HepG2 (cell line): ENCODE measurements around the gene SP9. TPM values are rescaled to one million over a fixed set of nuclear protein-coding genes. Genes with fewer than 3 reads are reported as not detected.

Experiments used
- ATAC-seq: fragments of 200-7000 bp; cut with Tn5 transposase; 3 replicates; pipeline ENCODE4 v1.9.1; 2020; ENCODE audit warnings: mild to moderate bottlenecking, moderate library complexity
- BruUV-seq: library from RNA; stranded (reverse); fragments of 400-500 nt; replicated peaks from 2 replicates; lab custom pipeline; 2021; lab: Mats Ljungman, UMichigan
- CTCF ChIA-PET: fragments of 300-600 bp; formaldehyde crosslinking; extraction: SDS; loops from one replicate; lab custom pipeline; 2021; ENCODE audit warnings: low total read pairs, inconsistent platforms, low intra/inter-chr PET ratio; lab: Yijun Ruan, JAX
- POLR2A ChIA-PET: fragments of 350-600 bp; sonication (Branson Sonifier 250); formaldehyde crosslinking; loops from one replicate; lab custom pipeline; 2020; ENCODE audit warnings: antibody characterized with exemption, inconsistent platforms; lab: Yijun Ruan, JAX
- DNase-seq: peaks from one replicate; pipeline ENCODE4 v3.0.0-alpha.2; 2015; ENCODE audit warnings: low spot score
- FAIRE-seq: peaks from 3 replicates; lab custom pipeline; 2011; peaks lifted over from hg19 to GRCh38; lab: Jason Lieb, UNC
- H2AFZ ChIP-seq: one replicate; pipeline ENCODE4 v1.6.1; 2011; ENCODE audit warnings: low read length, inconsistent platforms
- H3K27ac ChIP-seq: fragments of 300-600 bp; 3 replicates; pipeline ENCODE4 v1.8.0; 2011; ENCODE audit warnings: mixed run types, mild to moderate bottlenecking, mixed read lengths, low read length, inconsistent platforms; ENCODE audit not compliant: insufficient read depth; ENCODE audit errors: extremely low read length
- H3K27me3 ChIP-seq, 2 experiments: fragments of 200-600 bp in 1 of 2; 2 replicates in 1 of 2; 3 replicates in 1 of 2; pipeline versions ENCODE4 v1.6.0 to v1.8.0; 2011; ENCODE audit warnings: low read length in 2 of 2, mild to moderate bottlenecking in 2 of 2, moderate library complexity in 2 of 2, inconsistent platforms in 1 of 2; ENCODE audit not compliant: insufficient read depth in 2 of 2, control insufficient read depth in 1 of 2
- H3K36me3 ChIP-seq, 2 experiments: fragments of 200-600 bp in 1 of 2; replicated peaks in 1 of 2; 2 replicates in 1 of 2; 3 replicates in 1 of 2; pipeline versions ENCODE4 v1.5.1 to v1.8.0; 2011; ENCODE audit warnings: low read length in 2 of 2, inconsistent platforms in 1 of 2; ENCODE audit not compliant: insufficient read depth in 2 of 2, control insufficient read depth in 1 of 2
- H3K4me1 ChIP-seq: 2 replicates; pipeline ENCODE4 v1.5.1; 2012; ENCODE audit warnings: low read length, inconsistent platforms; ENCODE audit not compliant: insufficient read depth
- H3K4me2 ChIP-seq: 2 replicates; pipeline ENCODE4 v1.6.0; 2011; ENCODE audit warnings: low read depth, low read length, inconsistent platforms
- H3K4me3 ChIP-seq, 3 experiments: fragments of 200-600 bp in 1 of 3; sonication (generic), shearing (Covaris generic) in 1 of 3; replicated peaks in 1 of 3; 2 replicates each; pipeline ENCODE4 v1.5.1; 2011 to 2016; ENCODE audit warnings: low read length in 3 of 3, inconsistent platforms in 2 of 3, low read depth in 2 of 3, mild to moderate bottlenecking in 2 of 3, control low read depth in 1 of 3, mixed read lengths in 1 of 3; ENCODE audit not compliant: insufficient read depth in 1 of 3
- H3K79me2 ChIP-seq: one replicate; pipeline ENCODE4 v1.6.1; 2011; ENCODE audit warnings: low read length, inconsistent platforms; ENCODE audit not compliant: insufficient read depth
- H3K9ac ChIP-seq: 2 replicates; pipeline ENCODE4 v1.6.0; 2011; ENCODE audit warnings: mild to moderate bottlenecking, low read depth, low read length, inconsistent platforms; ENCODE audit not compliant: insufficient read depth
- H3K9me3 ChIP-seq: 2 replicates; pipeline ENCODE4 v1.5.1; 2012; ENCODE audit warnings: mild to moderate bottlenecking, low read length
- H4K20me1 ChIP-seq: 2 replicates; pipeline ENCODE4 v1.6.0; 2011; ENCODE audit warnings: inconsistent platforms, mild to moderate bottlenecking, low read length, moderate library complexity; ENCODE audit not compliant: insufficient read depth
- ARHGAP35 ChIP-seq: sonication (generic); formaldehyde crosslinking; IDR thresholded peaks from 2 replicates; pipeline ENCODE4 v1.9.0; 2022; ENCODE audit warnings: mild to moderate bottlenecking, inconsistent platforms, moderate library complexity, missing genetic modification reagents, borderline replicate concordance
- CTCF ChIP-seq: sonication (generic); formaldehyde crosslinking; IDR thresholded peaks from 2 replicates; pipeline ENCODE4 v1.5.0; 2020; ENCODE audit warnings: mild to moderate bottlenecking, missing genetic modification reagents, moderate library complexity
- FOXO1 ChIP-seq: sonication (generic); formaldehyde crosslinking; IDR thresholded peaks from 2 replicates; pipeline ENCODE4 v1.4.0; 2020; ENCODE audit warnings: missing genetic modification reagents
- GPBP1L1 ChIP-seq: sonication (generic); formaldehyde crosslinking; IDR thresholded peaks from 2 replicates; pipeline ENCODE4 v1.5.0; 2020; ENCODE audit warnings: mild to moderate bottlenecking, missing genetic modification reagents
- HNRNPK ChIP-seq: fragments of 200-400 bp; formaldehyde crosslinking; IDR thresholded peaks from 2 replicates; pipeline ENCODE4 v1.6.1; 2018; ENCODE audit warnings: low read length, low read depth, moderate library complexity, mild to moderate bottlenecking; ENCODE audit not compliant: poor library complexity, severe bottlenecking
- NFE2 ChIP-seq: sonication (generic); formaldehyde crosslinking; IDR thresholded peaks from 2 replicates; pipeline ENCODE4 v1.4.0; 2020; ENCODE audit warnings: missing genetic modification reagents
- RBM39 ChIP-seq: fragments of 200-400 bp; formaldehyde crosslinking; IDR thresholded peaks from one replicate; pipeline ENCODE4 v1.6.1; 2018; ENCODE audit warnings: antibody characterized with exemption, mild to moderate bottlenecking, low read depth, low read length; ENCODE audit not compliant: poor library complexity, severe bottlenecking
- SMYD3 ChIP-seq: sonication (generic); formaldehyde crosslinking; IDR thresholded peaks from 2 replicates; pipeline ENCODE4 v1.8.1; 2023; ENCODE audit warnings: mild to moderate bottlenecking, missing genetic modification reagents
- YEATS2 ChIP-seq: sonication (generic); formaldehyde crosslinking; IDR thresholded peaks from 2 replicates; pipeline ENCODE4 v1.4.0; 2020; ENCODE audit warnings: missing genetic modification reagents, borderline replicate concordance
- ZMYM3 ChIP-seq: sonication (generic); formaldehyde crosslinking; IDR thresholded peaks from 2 replicates; pipeline ENCODE4 v1.5.1; 2020; ENCODE audit warnings: mild to moderate bottlenecking, missing genetic modification reagents
- ZNF674 ChIP-seq: sonication (generic); formaldehyde crosslinking; IDR thresholded peaks from 2 replicates; pipeline ENCODE4 v1.5.0; 2020; ENCODE audit warnings: low read depth, mild to moderate bottlenecking, missing genetic modification reagents
- WGBS: methylation state at CpG from one replicate; pipeline ENCODE4 v1.1.6; 2017; ENCODE audit warnings: low lambda C conversion rate; 5-methylcytosine and 5-hydroxymethylcytosine counted together
- in situ Hi-C: cut with HindIII; loops from 2 replicates; pipeline ENCODE4 v1.10.0; 2017; ENCODE audit warnings: low pct_unique_long_range_greater_than_20kb; ENCODE audit not compliant: extremely low pct_ligation_motif_present
- intact Hi-C: fragments of 100-400 bp; cut with micrococcal nuclease; formaldehyde crosslinking; loops from one replicate; pipeline ENCODE4 v1.10.0; 2022; ENCODE audit not compliant: unreplicated experiment
- polyA plus RNA-seq, 8 experiments: library from polyadenylated mRNA; depleted of rRNA in 3 of 8; stranded (reverse) in 7 of 8; unstranded in 1 of 8; fragments of >200 nt; fragmentation: Illumina TruSeq in 4 of 8; extraction: Trizol in 4 of 8; gene quantifications; 2 replicates each; pipeline versions ENCODE4 v1.2.1 to v1.2.3, GENCODE V29; 2011 to 2016; ENCODE audit warnings: low read depth in 4 of 8, missing spikeins in 1 of 8, mixed read lengths in 1 of 8; ENCODE audit not compliant: insufficient read depth in 1 of 8
- total RNA-seq, 5 experiments: library from RNA; depleted of rRNA; stranded (reverse); fragments of >200 nt; fragmentation: Illumina TruSeq; extraction: Trizol; gene quantifications; 2 replicates each; pipeline ENCODE4 v1.2.3, GENCODE V29; 2016; ENCODE audit warnings: low read depth in 1 of 5

Gene SP9
- total and polyA plus RNA-seq, 2 of the 13 experiments (the other 11 are each of a cell fraction or from before 2014, with no cell fraction given) = not detected

DNA sequence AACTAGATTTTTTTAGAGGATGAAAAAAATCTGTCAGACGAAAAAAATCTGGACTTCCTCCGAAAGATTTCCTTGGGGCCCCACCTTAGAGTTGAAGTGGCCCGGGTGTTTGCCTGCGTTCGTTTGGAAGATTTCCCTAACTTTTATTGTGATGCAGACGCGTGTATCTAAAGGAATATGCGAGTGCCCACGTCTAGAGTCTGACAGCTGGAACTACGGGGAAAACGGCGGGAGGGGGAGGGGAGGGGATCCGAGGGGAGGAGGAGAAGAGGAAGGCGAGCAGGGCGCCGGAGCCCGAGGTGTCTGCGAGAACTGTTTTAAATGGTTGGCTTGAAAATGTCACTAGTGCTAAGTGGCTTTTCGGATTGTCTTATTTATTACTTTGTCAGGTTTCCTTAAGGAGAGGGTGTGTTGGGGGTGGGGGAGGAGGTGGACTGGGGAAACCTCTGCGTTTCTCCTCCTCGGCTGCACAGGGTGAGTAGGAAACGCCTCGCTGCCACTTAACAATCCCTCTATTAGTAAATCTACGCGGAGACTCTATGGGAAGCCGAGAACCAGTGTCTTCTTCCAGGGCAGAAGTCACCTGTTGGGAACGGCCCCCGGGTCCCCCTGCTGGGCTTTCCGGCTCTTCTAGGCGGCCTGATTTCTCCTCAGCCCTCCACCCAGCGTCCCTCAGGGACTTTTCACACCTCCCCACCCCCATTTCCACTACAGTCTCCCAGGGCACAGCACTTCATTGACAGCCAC, 2.4 kb upstream of the SP9 start:
- Histone ChIP-seq H2AFZ (no peak overlapping the region), H3K4me2 (peak overlapping the region; percentile 41), H3K9ac (no peak overlapping the region), H3K4me3 (peak overlapping the region in 1 of 3 experiments; percentile 15; a peak in 1 of 6 replicates)
- 33% methylated on average over 31 of the region's 31 CpGs for WGBS
- in situ Hi-C loops = loop anchor here (5.0 kb wide), 1 partner anchor 85 kb away; the partner anchor contains the start of gene OLA1
- no peak for DNase-seq
- POLR2A ChIA-PET = interaction anchor here (1.5 kb wide), 1 partner anchor 84 kb away, joined by 4 read pairs; the partner anchor contains the start of gene OLA1
- TF ChIP-seq HNRNPK (no peak), YEATS2 (CRISPR knock-in tag) (no peak), CTCF (peak; percentile 25; the same call in 1 of the 2 replicates), RBM39 (peak; percentile 47), NFE2 (CRISPR knock-in tag) (no peak), SMYD3 (CRISPR knock-in tag) (no peak), ARHGAP35 (CRISPR knock-in tag) (no peak), GPBP1L1 (CRISPR knock-in tag) (no peak), ZNF674 (CRISPR knock-in tag) (no peak), ZMYM3 (CRISPR knock-in tag) (no peak), FOXO1 (CRISPR knock-in tag) (no peak)
- TF ChIP-seq, all 625 proteins: peak for 2
- intact Hi-C loops = loop anchor here (5.0 kb wide), 1 partner anchor 85 kb away; the partner anchor contains the start of gene OLA1
- no peaks in the 10 kb centered on the region for H3K9me3 ChIP-seq
- no peak for FAIRE-seq
- H3K27ac ChIP-seq = no peak overlapping the region
- BruUV-seq = no TSS peak
- ATAC-seq = peak; percentile 6; the same call in 1 of the 3 replicates
- H3K36me3 ChIP-seq = no peaks in the 10 kb centered on the region
- H4K20me1 ChIP-seq = no peaks in the 10 kb centered on the region; the same call in 1 of the 2 replicates
- no peaks in the 10 kb centered on the region for H3K79me2 ChIP-seq
- CTCF ChIA-PET = no interaction called here
- H3K4me1 ChIP-seq = peaks cover 59% of the 10 kb centered on the region
- peaks cover 18 to 88% of the 10 kb centered on the region in 2 experiments for H3K27me3 ChIP-seq
